Activated CD4-positive, alpha-beta memory T cell treated with anti-CD3 and anti-CD28 coated beads, Interleukin-2, amount 10 ng/mL, durations not matched to agents 7 days and 5 days (primary cell): Measurements from ENCODE around the gene TAS2R41. TPM values are rescaled to one million over a fixed set of nuclear protein-coding genes. Genes with fewer than 3 reads are reported as not detected.
"Not testable (repeated sequence)": the region's sequence is repeated elsewhere in the genome, so short reads cannot be mapped to it uniquely, and the experiment has no call there.

Experiments
- CTCF ChIA-PET: fragments of 350-600 bp; sonication (Branson Sonifier 250); formaldehyde crosslinking; loops from one replicate; lab custom pipeline; 2021; ENCODE audit warnings: antibody characterized with exemption, inconsistent platforms; lab: Charles Lee
- POLR2A ChIA-PET: fragments of 350-600 bp; sonication (Branson Sonifier 250); formaldehyde crosslinking; loops from one replicate; lab custom pipeline; 2021; ENCODE audit warnings: antibody characterized with exemption; lab: Charles Lee
- DNase-seq: peaks from one replicate; pipeline ENCODE4 v3.0.0-alpha.2; 2020
- H3K27ac Mint-ChIP-seq: one replicate; pipeline ENCODE4 v1.8.0; 2021; ENCODE audit warnings: mild to moderate bottlenecking, mixed read lengths
- H3K27me3 Mint-ChIP-seq: one replicate; pipeline ENCODE4 v1.8.0; 2021; ENCODE audit warnings: mixed read lengths
- H3K36me3 Mint-ChIP-seq: one replicate; pipeline ENCODE4 v1.8.0; 2021; ENCODE audit warnings: low read depth, mixed read lengths
- H3K4me1 Mint-ChIP-seq: one replicate; pipeline ENCODE4 v1.8.0; 2021; ENCODE audit warnings: mixed read lengths
- H3K4me3 Mint-ChIP-seq: one replicate; pipeline ENCODE4 v1.8.0; 2021; ENCODE audit warnings: mild to moderate bottlenecking, mixed read lengths
- H3K9me3 Mint-ChIP-seq: one replicate; pipeline ENCODE4 v1.8.0; 2021; ENCODE audit warnings: mixed read lengths
- total RNA-seq, 2 experiments: library from RNA; stranded (reverse); gene quantifications; one replicate each; pipeline ENCODE4 v1.2.3, GENCODE V29; 2021

The TAS2R41 gene
- total RNA-seq, 2 experiments from 2014 or later: not detected

GRCh38 chr7:143518941-143519340, 41.3 kb downstream of the TAS2R41 start:
- no peak for DNase-seq
- CTCF ChIA-PET: no interaction called here
- no peaks in the 10 kb centered on the region for H3K27me3 Mint-ChIP-seq
- H3K27ac Mint-ChIP-seq: no peak overlapping the region
- no peak overlapping the region for H3K4me3 Mint-ChIP-seq
- H3K4me1 Mint-ChIP-seq: no peaks in the 10 kb centered on the region
- POLR2A ChIA-PET: no interaction called here
- H3K9me3 Mint-ChIP-seq: no peaks in the 10 kb centered on the region
- no peaks in the 10 kb centered on the region for H3K36me3 Mint-ChIP-seq

- CTCF ChIA-PET: no interaction called here
- DNase-seq: no peak
- POLR2A ChIA-PET: no interaction called here
- Mint-ChIP-seq H3K27me3 (no peaks in the 10 kb centered on the region), H3K9me3 (no peaks in the 10 kb centered on the region), H3K36me3 (no peaks in the 10 kb centered on the region), H3K4me3 (no peak overlapping the region), H3K27ac (no peak overlapping the region), H3K4me1 (no peaks in the 10 kb centered on the region)
Measured at GRCh38 chr7:143519411-143520131, 41.9 kb downstream of the TAS2R41 start.

- H3K36me3 Mint-ChIP-seq, POLR2A ChIA-PET, H3K4me1 Mint-ChIP-seq, H3K4me3 Mint-ChIP-seq, H3K27me3 Mint-ChIP-seq, CTCF ChIA-PET, H3K9me3 Mint-ChIP-seq, H3K27ac Mint-ChIP-seq, DNase-seq: not testable (repeated sequence)
Measured at GRCh38 chr7:143522309-143522916, 44.7 kb downstream of the TAS2R41 start.

Other genes with a start within 250 kb of the TAS2R41 start
- 100 to 1,000 TPM; 502 to 518 TPM for gene GSTK1, start 214.4 kb upstream of the TAS2R41 start, total RNA-seq
- gene TMEM139, start 192.9 kb upstream of the TAS2R41 start, total RNA-seq: under 1 TPM; 0.48 to 0.73 TPM
- 100 to 1,000 TPM; 117 to 122 TPM for gene CASP2, start 189.5 kb upstream of the TAS2R41 start, total RNA-seq
- under 1 TPM in 1 of 2 experiments, not detected in 1; 0.10 TPM for gene CLCN1, start 161.8 kb upstream of the TAS2R41 start, total RNA-seq
- gene FAM131B, start 115.2 kb upstream of the TAS2R41 start, total RNA-seq: 1 to 10 TPM; 1.2 TPM
- 100 to 1,000 TPM; 235 to 249 TPM for gene ZYX, start 96.5 kb upstream of the TAS2R41 start, total RNA-seq
- 1 to 10 TPM; 1.1 to 1.2 TPM for gene EPHA1, start 69.0 kb upstream of the TAS2R41 start, total RNA-seq
- not detected for gene TAS2R60, start 34.4 kb upstream of the TAS2R41 start, total RNA-seq
- gene CTAGE15, start 93.9 kb downstream of the TAS2R41 start, total RNA-seq: not detected
- gene TCAF2, start 143.1 kb downstream of the TAS2R41 start, total RNA-seq: 10 to 100 TPM; 49.4 to 50.8 TPM